HEK293T (cell line): ENCODE data around the gene ZNF813.

Experiments used
- CTBP1 ChIP-seq: fragments of 450-650 bp; IDR thresholded peaks from 2 replicates; pipeline ENCODE4 v1.6.1; 2016; ENCODE audit warnings: borderline replicate concordance
- ELF4 ChIP-seq: fragments of 450-650 bp; IDR thresholded peaks from 2 replicates; pipeline ENCODE4 v1.6.1; 2017; ENCODE audit warnings: antibody characterized with exemption
- FOXA1 ChIP-seq: fragments of 450-650 bp; IDR thresholded peaks from 2 replicates; pipeline ENCODE4 v1.6.1; 2016; ENCODE audit warnings: mild to moderate bottlenecking
- HDGF ChIP-seq: fragments of 450-650 bp; IDR thresholded peaks from 2 replicates; pipeline ENCODE4 v1.6.1; 2017; ENCODE audit warnings: antibody characterized with exemption, borderline replicate concordance
- SP1 ChIP-seq: fragments of 450-650 bp; IDR thresholded peaks from 2 replicates; pipeline ENCODE4 v1.6.1; 2017
- SUZ12 ChIP-seq: fragments of 450-650 bp; IDR thresholded peaks from 2 replicates; pipeline ENCODE4 v1.6.1; 2016; ENCODE audit warnings: mild to moderate bottlenecking
- TARDBP ChIP-seq: fragments of 450-650 bp; IDR thresholded peaks from 2 replicates; pipeline ENCODE4 v1.6.1; 2016

DNA sequence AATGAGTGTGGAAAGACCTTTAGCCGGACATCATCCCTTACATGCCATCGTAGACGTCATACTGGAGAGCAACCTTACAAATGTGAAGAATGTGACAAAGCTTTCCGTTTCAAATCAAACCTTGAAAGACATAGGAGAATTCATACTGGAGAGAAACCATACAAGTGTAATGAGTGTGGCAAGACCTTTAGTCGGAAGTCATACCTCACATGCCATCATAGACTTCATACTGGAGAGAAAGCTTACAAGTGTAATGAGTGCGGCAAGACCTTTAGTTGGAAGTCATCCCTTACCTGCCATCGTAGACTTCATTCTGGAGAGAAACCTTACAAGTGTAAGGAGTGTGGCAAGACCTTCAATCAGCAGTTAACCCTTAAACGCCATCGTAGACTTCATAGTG is 11.7 kb upstream of the ZNF813 start:
- TF ChIP-seq SP1 = no peak
- TF ChIP-seq ELF4 = no peak
- no peak for TF ChIP-seq HDGF
- TF ChIP-seq FOXA1 = no peak
- no peak for TF ChIP-seq CTBP1
- no peak for TF ChIP-seq TARDBP
- TF ChIP-seq SUZ12 = no peak
